Panc1 (cell line): ENCODE measurements around the gene LRRK1. TPM values are rescaled to one million over a fixed set of nuclear protein-coding genes. Genes with fewer than 3 reads are reported as not detected.
A peak's percentile ranks its signal among the peaks of the same experiment; 100 is the strongest.

Experiments used
- ATAC-seq: fragments of 200-7000 bp; cut with Tn5 transposase; 2 replicates; pipeline ENCODE4 v1.9.1; 2020; ENCODE audit warnings: mild to moderate bottlenecking, moderate library complexity
- BruUV-seq: library from RNA; stranded (reverse); fragments of 400-500 nt; replicated peaks from 2 replicates; lab custom pipeline; 2021; lab: Mats Ljungman, UMichigan
- CTCF ChIA-PET: fragments of 300-600 bp; sonication (Branson Sonifier 250); formaldehyde crosslinking; loops from one replicate; lab custom pipeline; 2022; ENCODE audit warnings: antibody characterized with exemption; lab: Charles Lee
- POLR2A ChIA-PET: fragments of 300-600 bp; sonication (Branson Sonifier 250); formaldehyde crosslinking; loops from one replicate; lab custom pipeline; 2022; ENCODE audit warnings: antibody characterized with exemption; lab: Charles Lee
- DNase-seq: peaks from one replicate; pipeline ENCODE4 v3.0.0-alpha.2; 2010; ENCODE audit warnings: low read depth, low spot score
- H3K27ac ChIP-seq: 2 replicates; pipeline ENCODE4 v1.5.1; 2011; ENCODE audit warnings: mild to moderate bottlenecking, low read length, inconsistent platforms
- H3K27me3 ChIP-seq: fragments of 200-500 bp; sonication (Bioruptor generic); 2 replicates; pipeline ENCODE4 v1.6.0; 2014; ENCODE audit warnings: low read length, inconsistent platforms; ENCODE audit not compliant: control insufficient read depth, insufficient read depth
- H3K36me3 ChIP-seq: fragments of 200-500 bp; sonication (Bioruptor generic); 2 replicates; pipeline ENCODE4 v1.5.1; 2014; ENCODE audit warnings: inconsistent platforms, mild to moderate bottlenecking, low read length, moderate library complexity; ENCODE audit not compliant: control insufficient read depth, insufficient read depth
- H3K4me1 ChIP-seq: 2 replicates; pipeline ENCODE4 v1.5.1; 2011; ENCODE audit warnings: inconsistent platforms, mild to moderate bottlenecking, low read length, moderate library complexity; ENCODE audit not compliant: control insufficient read depth, insufficient read depth
- H3K4me3 ChIP-seq, 2 experiments: 2 replicates each; pipeline ENCODE4 v1.5.1; 2011 to 2012; ENCODE audit warnings: low read depth in 2 of 2, low read length in 2 of 2, mild to moderate bottlenecking in 2 of 2, inconsistent platforms in 1 of 2, moderate library complexity in 1 of 2
- H3K9me3 ChIP-seq: fragments of 200-500 bp; sonication (Bioruptor generic); 2 replicates; pipeline ENCODE4 v1.5.1; 2014; ENCODE audit warnings: low read depth, mild to moderate bottlenecking, inconsistent platforms, low read length, moderate library complexity; ENCODE audit not compliant: control insufficient read depth, insufficient read depth
- CTCF ChIP-seq: fragments of 450-650 bp; IDR thresholded peaks from 2 replicates; pipeline ENCODE4 v1.5.1; 2017; ENCODE audit warnings: mild to moderate bottlenecking
- POLR2AphosphoS5 ChIP-seq: IDR thresholded peaks from 2 replicates; pipeline ENCODE4 v1.6.1; 2012; ENCODE audit warnings: mild to moderate bottlenecking, low read depth, low read length, moderate library complexity
- REST ChIP-seq, 2 experiments: IDR thresholded peaks; 2 replicates each; pipeline ENCODE4 v1.6.1; 2011 to 2012; ENCODE audit warnings: low read depth in 2 of 2, control low read depth in 1 of 2, low read length in 1 of 2, mild to moderate bottlenecking in 1 of 2, moderate library complexity in 1 of 2; ENCODE audit not compliant: insufficient read depth in 1 of 2
- SIN3A ChIP-seq: IDR thresholded peaks from 2 replicates; pipeline ENCODE4 v1.6.1; 2012; ENCODE audit warnings: low read depth, mild to moderate bottlenecking, low read length, moderate library complexity, borderline replicate concordance; ENCODE audit not compliant: insufficient read depth
- TCF7L2 ChIP-seq: IDR thresholded peaks from 2 replicates; pipeline ENCODE4 v1.6.1; 2011; ENCODE audit warnings: mild to moderate bottlenecking, low read depth, low read length, inconsistent platforms
- in situ Hi-C: cut with HindIII; loops from 2 replicates; pipeline ENCODE4 v1.10.0; 2016; ENCODE audit warnings: low sequenced_read_pairs, low pct_unique_long_range_greater_than_20kb
- intact Hi-C: fragments of 100-400 bp; cut with micrococcal nuclease; formaldehyde crosslinking; loops from one replicate; pipeline ENCODE4 v1.10.0; 2022; ENCODE audit not compliant: unreplicated experiment
- total RNA-seq: library from RNA; stranded (reverse); gene quantifications from one replicate; pipeline ENCODE4 v1.2.1, GENCODE V29; 2021; ENCODE audit not compliant: unreplicated experiment

LRRK1 gene
- total RNA-seq, 1 experiment from 2014 or later, result 88.0 TPM

GRCh38 chr15:101014921-101015841, 96.0 kb downstream of the LRRK1 start:
- POLR2A ChIA-PET, result no interaction called here
- no peak overlapping the region for H3K4me3 ChIP-seq
- no peaks in the 10 kb centered on the region for H3K9me3 ChIP-seq
- in situ Hi-C loops (no loop called here), intact Hi-C loops (loop anchor here (1.0 kb wide), 1 partner anchor 243 kb away; no protein-coding TSS in a partner anchor)
- no peaks in the 10 kb centered on the region for H3K27me3 ChIP-seq
- BruUV-seq, result no TSS peak
- TF ChIP-seq CTCF (peak; percentile 96), TCF7L2 (no peak)
- ATAC-seq, result peak; percentile 81
- no peaks in the 10 kb centered on the region for H3K4me1 ChIP-seq
- DNase-seq, result no peak
- H3K36me3 ChIP-seq, result peaks cover 18% of the 10 kb centered on the region
- H3K27ac ChIP-seq, result no peak overlapping the region
- CTCF ChIA-PET, result interaction anchor here (1.4 kb wide), 1 partner anchor 243 kb away, joined by 5 read pairs; no protein-coding TSS in a partner anchor

- CTCF ChIA-PET, result interaction anchor here (0.5 to 1.4 kb wide), 3 partner anchors 85 to 242 kb away, joined by 4 to 5 read pairs (median 4); no protein-coding TSS in a partner anchor
- Histone ChIP-seq H3K27me3 (no peaks in the 10 kb centered on the region), H3K9me3 (no peaks in the 10 kb centered on the region), H3K27ac (no peak overlapping the region), H3K4me3 (no peak overlapping the region), H3K36me3 (peaks cover 21% of the 10 kb centered on the region), H3K4me1 (no peaks in the 10 kb centered on the region)
- no peak for ATAC-seq
- TF ChIP-seq REST (IDR thresholded peaks at IDR 0.05; ENCODE audit: insufficient read depth in 1 of 2, low read depth in 2 of 2, low read length in 1 of 2) (no peak), TCF7L2 (no peak), CTCF (no peak), SIN3A (no peak), POLR2AphosphoS5 (no peak)
- no peak for DNase-seq
- in situ Hi-C loops (no loop called here), intact Hi-C loops (no loop called here)
- POLR2A ChIA-PET, result no interaction called here
- BruUV-seq, result no TSS peak
These were observed 97.4 kb downstream of the LRRK1 start for GRCh38 chr15:101016581-101016980.
